ENCODE measurements around the gene WNT3A.

Gene WNT3A

GRCh38 chr1:228021355-228022030 lies 14.7 kb downstream of the WNT3A start:
- no peak overlapping the region for H3K4me3 ChIP-seq (ENCODE audit: control insufficient read depth, low read depth, low read length)
- DNase-seq (ENCODE audit: low read depth): no peak
- TF ChIP-seq CTCF (conservative IDR thresholded peaks at IDR 0.05; ENCODE audit: control insufficient read depth, insufficient read depth, low read depth, low read length): no peak

- no peak for DNase-seq (ENCODE audit: low read depth)
Observed at GRCh38 chr1:228022571-228023293, 15.9 kb downstream of the WNT3A start.

GRCh38 chr1:228023294-228023639 lies 16.5 kb downstream of the WNT3A start:
- no peak overlapping the region for H3K4me3 ChIP-seq (ENCODE audit: control insufficient read depth, low read depth, low read length)
- no peak for DNase-seq (ENCODE audit: low read depth)
- no peak for TF ChIP-seq CTCF (conservative IDR thresholded peaks at IDR 0.05; ENCODE audit: control insufficient read depth, insufficient read depth, low read depth, low read length)

More at GRCh38 chr1:228022571-228023293, 15.9 kb downstream of the WNT3A start:
- H3K4me3 ChIP-seq (ENCODE audit: control insufficient read depth, low read depth, low read length): no peak overlapping the region
- no peak for TF ChIP-seq CTCF (conservative IDR thresholded peaks at IDR 0.05; ENCODE audit: control insufficient read depth, insufficient read depth, low read depth, low read length)

- DNase-seq (ENCODE audit: low read depth): no peak
- H3K4me3 ChIP-seq (ENCODE audit: control insufficient read depth, low read depth, low read length): no peak overlapping the region
- no peak for TF ChIP-seq CTCF (conservative IDR thresholded peaks at IDR 0.05; ENCODE audit: control insufficient read depth, insufficient read depth, low read depth, low read length)
Observed at GRCh38 chr1:228029281-228029680, 22.5 kb downstream of the WNT3A start.

GRCh38 chr1:228030451-228031201 lies 23.8 kb downstream of the WNT3A start:
- no peak overlapping the region for H3K4me3 ChIP-seq (ENCODE audit: control insufficient read depth, low read depth, low read length)
- TF ChIP-seq CTCF (conservative IDR thresholded peaks at IDR 0.05; ENCODE audit: control insufficient read depth, insufficient read depth, low read depth, low read length): no peak
- no peak for DNase-seq (ENCODE audit: low read depth)

- no peak for TF ChIP-seq CTCF (conservative IDR thresholded peaks at IDR 0.05; ENCODE audit: control insufficient read depth, insufficient read depth, low read depth, low read length)
- DNase-seq (ENCODE audit: low read depth): no peak
- no peak overlapping the region for H3K4me3 ChIP-seq (ENCODE audit: control insufficient read depth, low read depth, low read length)
Observed at GRCh38 chr1:228031276-228031995, 24.6 kb downstream of the WNT3A start.

All from fibroblast of mammary gland (primary cell).